HG03045 (cell line): ENCODE results near the gene ZNF76.
"Not testable (repeated sequence)": the region's sequence is repeated elsewhere in the genome, so short reads cannot be mapped to it uniquely, and the experiment has no call there.

Source experiments
- ATAC-seq: cut with Tn5 transposase; IDR thresholded peaks from one replicate; pipeline ENCODE4 v1.9.1; 2021; ENCODE audit warnings: mild to moderate bottlenecking, moderate library complexity; ENCODE audit not compliant: unreplicated experiment

Gene ZNF76

DNA sequence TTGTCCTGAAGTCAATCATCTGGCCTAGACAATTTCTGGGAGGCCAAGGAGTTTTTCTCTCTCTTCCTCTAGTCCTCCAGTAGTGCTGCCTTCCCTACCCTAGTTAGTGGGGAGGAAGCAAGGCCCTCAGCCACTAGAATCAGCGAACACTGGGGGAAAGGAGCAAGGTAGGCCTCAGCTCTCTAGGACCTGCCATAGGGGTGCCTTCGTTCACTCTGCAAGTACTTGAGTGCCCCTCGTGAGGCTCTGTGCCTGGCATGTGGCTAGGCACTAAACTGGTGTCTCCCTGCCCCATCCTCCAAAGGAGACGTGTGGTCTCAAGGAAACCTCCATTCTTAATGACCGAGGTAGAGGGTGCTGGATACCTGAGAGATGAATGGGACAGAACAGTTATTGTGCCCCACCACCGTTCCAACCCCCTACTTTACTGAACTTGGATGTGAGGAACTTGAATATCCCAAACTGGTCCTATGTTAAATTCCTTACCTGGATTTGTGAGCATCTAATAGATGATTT is 39.1 kb downstream of the ZNF76 start:
- ATAC-seq = no peak

DNA sequence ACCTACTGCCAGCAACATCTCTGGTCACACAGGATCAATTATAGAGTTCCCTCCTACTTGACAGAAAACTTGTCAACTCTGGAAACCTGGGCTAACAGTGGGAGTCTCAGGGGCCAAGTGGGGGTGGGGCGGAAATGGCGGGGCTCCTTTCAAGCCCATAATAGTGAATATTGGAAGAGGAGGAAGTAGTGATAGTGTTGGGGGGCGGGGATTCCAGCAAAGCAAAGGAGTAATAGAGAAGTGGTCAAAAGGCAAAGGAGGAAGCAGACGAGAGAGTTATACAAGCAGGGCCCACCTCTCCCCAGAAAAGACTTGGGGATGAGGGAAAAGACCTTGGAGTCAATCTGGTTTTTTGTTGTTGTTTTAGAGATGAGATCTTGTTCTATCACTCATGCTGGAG is 40.1 kb downstream of the ZNF76 start:
- no peak for ATAC-seq

DNA sequence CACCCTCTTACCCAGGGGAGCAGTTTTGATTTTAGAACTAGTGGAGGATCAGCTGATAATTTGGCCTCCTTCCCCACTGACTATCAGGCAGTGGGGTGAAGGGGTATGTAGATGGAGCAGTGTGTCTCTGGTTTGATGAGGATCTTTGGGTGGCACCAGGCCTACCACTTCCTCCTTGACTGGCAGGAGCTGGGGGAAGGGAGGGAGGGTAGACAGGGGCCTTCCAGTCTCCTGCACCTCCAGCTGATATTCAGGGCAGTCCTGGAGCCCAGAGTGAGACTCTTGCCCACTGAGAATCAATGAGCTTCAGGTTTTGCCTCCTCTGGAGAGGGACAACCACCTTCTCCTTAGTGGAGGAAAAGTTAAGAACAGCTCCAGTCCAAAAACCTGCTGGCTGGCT is 41.3 kb downstream of the ZNF76 start:
- ATAC-seq = no peak

- peak; percentile 82 for ATAC-seq
Measured at GRCh38 chr6:35302604-35303241, 43.2 kb downstream of the ZNF76 start.

DNA sequence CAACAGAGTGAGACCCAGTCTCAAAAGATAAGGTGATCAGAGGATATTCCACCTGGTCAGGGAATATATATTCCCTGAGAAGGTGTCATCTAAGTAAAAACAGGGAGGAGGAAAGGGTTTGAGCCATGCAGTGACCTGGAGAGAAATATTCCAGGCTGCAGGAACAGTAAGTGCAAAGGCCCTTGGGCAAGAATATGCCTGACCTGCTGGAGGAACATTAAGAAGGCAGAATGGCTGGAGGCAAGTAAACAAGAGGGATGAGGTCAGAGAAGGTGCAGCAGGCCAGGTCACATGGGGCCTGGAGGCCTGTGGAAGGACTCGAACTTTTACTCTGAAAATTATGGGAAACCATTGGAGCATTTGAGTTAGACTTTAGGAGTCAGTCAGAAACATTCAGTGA is 44.8 kb downstream of the ZNF76 start:
- no peak for ATAC-seq

GRCh38 chr6:35305117-35305516 is 45.6 kb downstream of the ZNF76 start:
- no peak for ATAC-seq

DNA sequence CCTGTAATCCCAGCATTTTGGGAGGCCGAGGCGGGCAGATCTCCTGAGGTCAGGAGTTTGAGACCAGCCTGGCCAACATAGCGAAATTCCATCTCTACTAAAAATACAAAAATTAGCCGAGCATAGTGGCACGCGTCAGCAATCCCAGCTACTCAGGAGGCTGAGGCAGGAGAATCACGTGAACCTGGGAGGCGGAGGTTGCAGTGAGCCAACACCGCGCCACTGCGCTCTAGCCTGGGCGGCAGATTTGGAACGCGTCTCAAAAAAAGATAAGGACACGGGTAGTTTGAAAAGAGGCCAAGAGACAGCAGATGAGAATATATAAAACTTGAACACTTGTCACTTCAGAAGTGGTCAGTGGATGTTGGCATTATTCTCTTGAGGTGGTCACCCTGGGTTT is 47.6 kb downstream of the ZNF76 start:
- not testable (repeated sequence) for ATAC-seq

DNA sequence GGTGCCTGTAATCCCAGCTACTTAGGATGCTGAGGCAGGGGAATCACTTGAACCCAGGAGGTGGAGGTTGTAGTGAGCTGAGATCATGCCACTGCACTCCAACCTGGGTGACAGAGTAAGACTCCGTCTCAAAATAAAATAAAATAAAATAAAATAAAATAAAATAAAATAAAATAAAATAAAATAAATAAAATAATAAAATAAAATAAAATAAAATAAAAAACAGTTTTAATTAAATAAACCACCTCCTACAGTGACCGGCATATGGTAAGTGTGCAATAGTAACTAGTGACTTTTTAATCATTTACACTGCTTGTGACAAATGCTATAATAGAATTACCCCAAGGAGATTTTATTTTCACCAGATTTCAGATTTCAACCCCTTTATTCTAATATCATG is 49.0 kb downstream of the ZNF76 start:
- ATAC-seq = not testable (repeated sequence)

DNA sequence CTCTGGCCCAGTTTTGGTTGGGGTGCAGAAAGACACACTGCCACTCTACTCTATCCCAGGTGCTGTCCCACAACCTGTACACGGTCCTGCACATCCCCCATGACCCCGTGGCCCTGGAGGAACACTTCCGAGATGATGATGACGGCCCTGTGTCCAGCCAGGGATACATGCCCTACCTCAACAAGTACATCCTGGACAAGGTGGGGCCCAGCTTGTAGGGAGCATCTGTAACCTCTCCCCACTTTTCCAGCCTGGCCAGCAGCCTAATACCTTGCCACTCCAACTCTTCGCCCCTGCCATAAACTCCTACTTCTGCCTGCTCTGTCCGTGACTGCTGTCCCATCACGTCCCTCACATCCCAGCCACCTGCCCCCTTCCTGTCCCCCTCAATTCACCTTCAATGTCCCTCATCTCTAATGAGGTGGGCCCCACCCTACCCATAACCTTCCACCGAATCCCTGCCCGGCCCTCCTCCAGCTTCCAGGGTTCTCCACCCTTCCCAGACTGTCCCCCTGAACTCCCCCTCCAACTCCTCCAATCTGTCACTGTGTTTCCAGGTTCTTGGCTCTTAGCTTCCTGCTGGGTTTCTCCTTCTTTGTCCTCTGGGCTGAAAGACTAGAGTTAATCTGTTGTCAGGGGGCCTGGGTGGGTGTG is 50.2 kb downstream of the ZNF76 start:
- no peak for ATAC-seq

DNA sequence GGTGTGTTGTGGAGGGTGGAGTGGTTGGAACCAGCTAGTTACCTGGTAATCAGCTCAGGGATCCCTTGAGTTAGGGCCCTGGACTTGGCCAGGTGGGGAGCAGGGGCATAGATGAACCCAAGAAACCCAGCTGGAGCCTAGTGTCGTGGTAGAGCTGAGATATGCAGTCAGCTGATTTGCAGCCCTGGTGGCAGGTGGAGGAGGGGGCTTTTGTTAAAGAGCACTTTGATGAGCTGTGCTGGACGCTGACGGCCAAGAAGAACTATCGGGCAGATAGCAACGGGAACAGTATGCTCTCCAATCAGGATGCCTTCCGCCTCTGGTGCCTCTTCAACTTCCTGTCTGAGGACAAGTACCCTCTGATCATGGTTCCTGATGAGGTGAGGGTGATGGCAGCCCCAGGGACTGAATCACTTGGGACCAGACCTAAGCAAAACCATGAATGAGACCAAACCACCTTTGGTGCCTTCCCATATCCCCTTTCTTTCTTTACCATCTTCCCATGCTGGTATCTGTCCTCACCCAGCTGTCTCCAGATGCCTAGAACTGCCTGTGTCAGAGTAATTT is 50.8 kb downstream of the ZNF76 start:
- no peak for ATAC-seq

GRCh38 chr6:35311390-35312075 is 52.0 kb downstream of the ZNF76 start:
- ATAC-seq = no peak

- ATAC-seq = no peak
Measured at GRCh38 chr6:35312076-35312800, 52.7 kb downstream of the ZNF76 start.

DNA sequence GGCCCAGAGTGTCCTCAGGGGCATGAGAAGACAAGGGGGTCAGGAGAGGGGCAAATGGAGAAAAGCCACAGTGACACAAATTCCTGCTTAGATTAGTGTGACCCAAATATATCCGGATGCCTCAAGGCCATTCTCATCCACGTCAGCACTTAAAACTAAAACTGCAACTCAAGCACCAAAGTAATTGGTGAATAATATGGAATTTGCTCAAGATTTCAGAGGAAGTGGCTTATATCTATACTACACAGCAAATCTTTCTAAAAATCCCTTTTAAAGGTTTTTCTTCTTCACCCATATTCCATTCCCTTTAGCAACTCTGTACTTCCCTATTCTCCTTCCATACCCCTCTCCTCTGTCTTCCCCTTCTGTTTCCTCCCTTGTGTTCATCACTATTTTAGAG is 53.3 kb downstream of the ZNF76 start:
- no peak for ATAC-seq

GRCh38 chr6:35317483-35318195 is 58.1 kb downstream of the ZNF76 start:
- no peak for ATAC-seq

GRCh38 chr6:35318196-35319171 is 58.9 kb downstream of the ZNF76 start:
- ATAC-seq = no peak

DNA sequence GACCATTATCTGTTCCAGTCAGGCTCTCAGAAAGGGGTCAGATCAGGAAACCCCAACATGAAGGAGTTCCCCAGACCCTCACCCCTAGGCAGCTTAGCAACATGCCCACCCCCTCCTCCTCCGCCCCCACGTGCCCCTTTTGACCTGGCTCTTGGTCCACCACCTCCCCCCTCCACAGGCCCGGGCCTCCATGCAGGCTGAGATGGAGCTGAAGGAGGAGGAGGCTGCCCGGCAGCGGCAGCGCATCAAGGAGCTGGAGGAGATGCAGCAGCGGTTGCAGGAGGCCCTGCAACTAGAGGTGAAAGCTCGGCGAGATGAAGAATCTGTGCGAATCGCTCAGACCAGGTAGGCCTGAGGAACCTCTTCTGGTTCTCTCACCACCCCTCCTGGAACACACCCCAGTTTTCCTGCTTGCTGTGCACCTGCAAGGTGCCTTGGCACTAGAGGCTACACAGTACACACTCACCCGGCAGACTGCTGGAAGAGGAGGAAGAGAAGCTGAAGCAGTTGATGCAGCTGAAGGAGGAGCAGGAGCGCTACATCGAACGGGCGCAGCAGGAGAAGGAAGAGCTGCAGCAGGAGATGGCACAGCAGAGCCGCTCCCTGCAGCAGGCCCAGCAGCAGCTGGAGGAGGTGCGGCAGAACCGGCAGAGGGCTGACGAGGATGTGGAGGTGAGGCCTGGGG is 60.0 kb downstream of the ZNF76 start:
- no peak for ATAC-seq

- ATAC-seq = no peak
Measured at GRCh38 chr6:35320031-35320410, 60.5 kb downstream of the ZNF76 start.

- ATAC-seq = no peak
Measured at GRCh38 chr6:35321091-35321490, 61.6 kb downstream of the ZNF76 start.
